D721Med (cell line): Measurements from ENCODE around the gene C9orf78.

Experiments used
- DNase-seq: peaks from one replicate; pipeline ENCODE4 v3.0.0; 2011; ENCODE audit warnings: low spot score; ENCODE audit not compliant: insufficient read length
- FAIRE-seq: peaks from 2 replicates; lab custom pipeline; 2011; peaks lifted over from hg19 to GRCh38; lab: Jason Lieb, UNC
- TF ChIP-seq, protein P1 (sequence below): IDR thresholded peaks from 2 replicates; pipeline ENCODE4 v1.5.1; 2012; ENCODE audit warnings: mild to moderate bottlenecking, control low read depth; ENCODE audit not compliant: insufficient read depth; ENCODE audit errors: missing control alignments

The C9orf78 gene

DNA sequence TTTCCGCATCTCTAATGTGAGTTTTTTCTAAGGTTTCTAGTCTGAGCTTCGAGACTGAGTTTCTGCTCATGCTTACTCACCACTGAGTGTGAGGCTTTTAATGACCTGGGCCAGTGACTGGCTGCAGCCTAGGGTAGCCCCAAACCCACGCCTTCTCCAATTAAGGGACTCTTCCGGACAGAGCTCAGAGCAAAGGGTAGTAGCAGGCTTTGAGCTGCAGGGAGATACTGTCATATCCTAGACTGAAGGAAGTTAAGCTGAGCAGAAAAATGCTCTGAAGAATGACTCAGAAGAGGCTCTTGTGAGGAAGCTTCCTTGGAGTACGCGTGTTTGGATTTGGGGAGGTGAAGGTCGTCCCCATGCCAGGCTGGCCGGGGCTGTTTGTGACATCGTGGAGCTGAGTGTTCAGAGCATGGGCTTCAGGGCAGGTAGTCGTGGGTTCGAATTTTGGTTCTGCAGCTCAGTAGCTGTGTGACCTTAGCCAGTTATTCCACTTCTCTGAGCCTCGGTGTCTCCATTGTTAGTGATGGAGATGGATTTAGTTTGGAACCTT, 3.7 kb upstream of the C9orf78 start:
- TF ChIP-seq, protein P1, sequence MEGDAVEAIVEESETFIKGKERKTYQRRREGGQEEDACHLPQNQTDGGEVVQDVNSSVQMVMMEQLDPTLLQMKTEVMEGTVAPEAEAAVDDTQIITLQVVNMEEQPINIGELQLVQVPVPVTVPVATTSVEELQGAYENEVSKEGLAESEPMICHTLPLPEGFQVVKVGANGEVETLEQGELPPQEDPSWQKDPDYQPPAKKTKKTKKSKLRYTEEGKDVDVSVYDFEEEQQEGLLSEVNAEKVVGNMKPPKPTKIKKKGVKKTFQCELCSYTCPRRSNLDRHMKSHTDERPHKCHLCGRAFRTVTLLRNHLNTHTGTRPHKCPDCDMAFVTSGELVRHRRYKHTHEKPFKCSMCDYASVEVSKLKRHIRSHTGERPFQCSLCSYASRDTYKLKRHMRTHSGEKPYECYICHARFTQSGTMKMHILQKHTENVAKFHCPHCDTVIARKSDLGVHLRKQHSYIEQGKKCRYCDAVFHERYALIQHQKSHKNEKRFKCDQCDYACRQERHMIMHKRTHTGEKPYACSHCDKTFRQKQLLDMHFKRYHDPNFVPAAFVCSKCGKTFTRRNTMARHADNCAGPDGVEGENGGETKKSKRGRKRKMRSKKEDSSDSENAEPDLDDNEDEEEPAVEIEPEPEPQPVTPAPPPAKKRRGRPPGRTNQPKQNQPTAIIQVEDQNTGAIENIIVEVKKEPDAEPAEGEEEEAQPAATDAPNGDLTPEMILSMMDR = no peak
- no peak for FAIRE-seq

DNA sequence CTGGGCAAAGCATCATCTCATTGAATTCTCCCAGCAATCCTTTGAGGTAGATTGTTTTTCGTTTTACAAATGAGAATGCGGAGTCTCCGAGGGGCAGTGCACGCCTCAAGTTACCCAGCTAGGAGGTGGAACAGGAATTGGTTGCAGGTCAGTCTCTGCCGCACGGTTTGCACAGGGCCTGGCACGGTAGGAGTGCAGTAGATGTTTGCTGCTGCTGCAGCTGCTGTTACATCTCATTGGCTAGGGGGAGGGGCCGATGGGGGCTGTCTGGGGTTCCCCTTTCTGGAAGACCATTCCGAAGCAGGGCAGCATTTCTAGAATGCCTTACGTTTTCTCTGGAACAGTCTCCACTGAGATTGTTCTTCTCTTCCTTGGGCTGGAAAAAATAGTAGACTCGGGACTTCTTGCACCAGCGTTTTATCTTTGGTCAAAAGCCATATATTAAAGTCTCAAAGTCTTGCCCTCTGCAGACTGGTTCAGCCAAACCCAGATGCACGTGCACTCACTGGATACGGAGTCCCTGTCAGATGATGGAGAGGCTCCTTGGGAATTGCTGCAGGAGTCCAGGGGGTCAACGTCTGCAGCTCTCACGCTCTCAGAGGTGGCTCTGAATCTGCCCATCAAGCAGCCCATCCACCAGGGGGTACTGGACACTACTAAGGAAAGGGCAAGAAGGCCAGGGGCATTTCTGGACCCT, 1.4 kb upstream of the C9orf78 start:
- FAIRE-seq (no peak), DNase-seq (no peak)
- TF ChIP-seq, protein P1 = no peak

More for the DNA sequence above, 3.7 kb upstream of the C9orf78 start:
- no peak for DNase-seq

DNA sequence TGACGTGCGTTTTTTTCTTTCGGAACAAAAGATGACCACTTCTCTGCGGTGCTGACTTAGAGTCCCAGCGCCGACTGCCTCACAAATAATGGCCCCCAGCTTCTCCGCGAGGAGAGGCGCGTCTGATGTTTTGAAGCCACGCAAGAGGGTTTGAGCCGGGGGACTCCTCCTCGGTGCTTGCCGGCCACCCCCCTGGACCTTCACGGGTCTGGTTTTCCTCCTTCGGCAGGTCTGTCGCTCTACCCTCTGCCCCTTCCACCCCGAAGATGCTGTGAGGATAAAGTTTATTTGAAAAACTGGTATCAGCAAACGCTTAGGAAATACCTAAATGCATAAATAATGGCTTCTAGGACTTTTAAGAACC, 767 bp upstream of the C9orf78 start:
- FAIRE-seq (no peak), DNase-seq (no peak)
- TF ChIP-seq, protein P1 = no peak

DNA sequence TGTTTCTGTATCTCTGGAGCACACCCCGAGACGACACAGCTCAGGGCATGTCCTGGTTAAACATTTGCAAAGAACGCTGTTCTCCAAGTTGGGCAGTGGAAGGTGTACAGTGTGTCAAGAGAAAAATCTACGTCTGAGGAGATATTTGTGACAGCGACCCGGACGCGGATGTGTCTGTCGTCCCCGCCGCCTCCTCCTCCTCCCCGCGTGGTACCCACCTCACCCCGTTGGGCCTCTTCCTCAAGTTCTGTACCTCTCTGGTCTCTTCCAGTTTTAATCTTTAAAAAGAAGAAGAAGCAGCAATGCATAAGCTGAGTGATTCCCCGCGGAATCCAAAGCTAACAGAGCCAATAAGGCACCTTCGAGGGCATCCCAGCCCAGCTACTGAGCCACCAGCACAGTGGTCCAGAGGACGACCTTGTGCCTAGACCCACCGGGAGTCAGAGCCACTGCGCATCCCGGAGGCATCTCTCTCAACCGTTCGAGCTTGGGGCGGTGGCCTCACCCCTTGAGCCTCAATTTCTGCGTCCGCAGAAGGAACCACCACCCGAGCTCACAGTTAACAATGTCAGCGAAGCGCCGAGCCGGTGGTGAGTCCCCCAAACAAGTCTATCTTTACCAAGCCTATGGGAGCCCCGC, 467 bp downstream of the C9orf78 start:
- TF ChIP-seq, protein P1 = no peak
- DNase-seq (no peak), FAIRE-seq (no peak)

DNA sequence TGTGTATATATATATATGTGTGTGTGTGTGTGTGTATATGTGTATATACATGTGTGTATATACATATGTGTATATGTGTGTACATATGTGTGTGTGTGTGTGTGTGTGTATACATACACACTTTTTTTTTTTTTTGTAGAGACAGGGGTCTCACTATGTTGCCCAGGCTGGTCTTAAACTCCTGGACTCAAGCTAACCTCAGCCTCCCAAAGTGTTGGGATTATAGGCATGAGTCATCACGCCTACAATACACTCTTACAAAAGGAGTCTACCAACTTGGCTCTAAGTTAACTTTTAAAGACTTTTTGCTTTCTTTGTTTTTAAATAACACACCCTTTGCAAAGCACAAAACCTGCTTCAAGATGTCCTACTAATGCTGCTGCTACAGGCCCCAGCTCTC, 2.1 kb downstream of the C9orf78 start:
- TF ChIP-seq, protein P1 = no peak
- no peak for FAIRE-seq

DNA sequence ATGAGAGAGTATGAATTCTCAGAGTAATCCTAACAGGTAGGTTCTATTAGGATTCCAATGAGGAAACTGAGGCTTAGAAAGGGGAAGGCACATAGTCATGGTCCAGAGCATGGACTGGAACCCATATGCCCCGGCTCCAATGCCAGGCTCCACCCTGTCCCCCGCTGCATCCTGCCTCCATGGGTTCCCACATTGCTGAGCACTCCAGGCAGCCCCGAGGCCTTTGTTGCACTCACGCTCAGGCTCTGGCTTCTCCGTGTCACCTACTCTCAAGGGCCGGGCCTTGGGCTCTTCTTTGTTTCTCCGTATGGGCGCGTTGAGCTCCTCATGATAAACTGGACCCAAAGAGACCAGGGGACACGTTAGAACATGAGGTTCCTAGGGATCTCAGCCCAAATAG, 6.1 kb downstream of the C9orf78 start:
- TF ChIP-seq, protein P1 = no peak
- FAIRE-seq (no peak), DNase-seq (no peak)

More for the DNA sequence above, 2.1 kb downstream of the C9orf78 start:
- DNase-seq = no peak

DNA sequence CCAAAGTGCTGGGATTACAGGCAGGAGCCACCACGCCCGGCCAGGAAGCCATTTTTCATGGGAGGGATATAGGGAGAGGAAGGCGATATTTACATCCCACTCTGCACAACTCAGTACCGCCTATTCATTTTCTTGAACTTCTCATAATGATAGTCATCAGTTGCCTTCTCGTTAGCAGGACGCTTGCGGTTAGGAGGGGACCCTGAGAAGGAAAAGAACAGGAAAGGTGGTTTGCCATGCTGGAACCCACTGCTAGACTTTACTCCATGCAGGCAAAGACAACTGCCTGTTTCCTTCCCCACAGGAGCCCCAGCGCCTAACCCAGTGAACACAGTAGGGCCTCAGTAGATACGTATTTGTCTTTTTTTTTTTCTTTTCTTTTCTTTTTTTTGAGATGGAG, 7.0 kb downstream of the C9orf78 start:
- TF ChIP-seq, protein P1 = no peak
- no peak for FAIRE-seq
- DNase-seq = no peak
